Measurements from ENCODE around the gene HERC3. TPM values are rescaled to one million over a fixed set of nuclear protein-coding genes. Genes with fewer than 3 reads are reported as not detected.

Gene HERC3
- total and polyA plus RNA-seq, 2 experiments from 2014 or later, result 2.2 to 2.4 TPM

DNA sequence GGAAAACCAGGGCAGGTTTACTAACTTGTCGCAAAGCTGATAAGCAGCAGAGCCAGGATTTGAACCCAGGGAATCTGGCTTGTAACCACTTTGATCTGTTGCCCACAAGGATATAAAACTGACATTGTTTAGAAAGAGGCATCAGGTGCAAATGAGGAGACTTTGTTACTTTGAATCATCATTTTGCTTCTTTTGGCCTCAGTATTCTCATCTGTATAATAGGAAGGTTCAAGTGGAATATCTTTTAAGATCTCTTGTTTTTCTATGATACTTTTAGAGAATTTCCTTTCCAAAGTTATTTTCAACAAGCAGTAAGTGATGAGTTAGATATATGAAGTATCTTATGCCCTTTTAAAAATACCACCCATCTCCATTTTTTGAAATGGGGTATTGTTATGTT lies 163.2 kb downstream of the HERC3 start (continued):
- TF ChIP-seq, protein P1, sequence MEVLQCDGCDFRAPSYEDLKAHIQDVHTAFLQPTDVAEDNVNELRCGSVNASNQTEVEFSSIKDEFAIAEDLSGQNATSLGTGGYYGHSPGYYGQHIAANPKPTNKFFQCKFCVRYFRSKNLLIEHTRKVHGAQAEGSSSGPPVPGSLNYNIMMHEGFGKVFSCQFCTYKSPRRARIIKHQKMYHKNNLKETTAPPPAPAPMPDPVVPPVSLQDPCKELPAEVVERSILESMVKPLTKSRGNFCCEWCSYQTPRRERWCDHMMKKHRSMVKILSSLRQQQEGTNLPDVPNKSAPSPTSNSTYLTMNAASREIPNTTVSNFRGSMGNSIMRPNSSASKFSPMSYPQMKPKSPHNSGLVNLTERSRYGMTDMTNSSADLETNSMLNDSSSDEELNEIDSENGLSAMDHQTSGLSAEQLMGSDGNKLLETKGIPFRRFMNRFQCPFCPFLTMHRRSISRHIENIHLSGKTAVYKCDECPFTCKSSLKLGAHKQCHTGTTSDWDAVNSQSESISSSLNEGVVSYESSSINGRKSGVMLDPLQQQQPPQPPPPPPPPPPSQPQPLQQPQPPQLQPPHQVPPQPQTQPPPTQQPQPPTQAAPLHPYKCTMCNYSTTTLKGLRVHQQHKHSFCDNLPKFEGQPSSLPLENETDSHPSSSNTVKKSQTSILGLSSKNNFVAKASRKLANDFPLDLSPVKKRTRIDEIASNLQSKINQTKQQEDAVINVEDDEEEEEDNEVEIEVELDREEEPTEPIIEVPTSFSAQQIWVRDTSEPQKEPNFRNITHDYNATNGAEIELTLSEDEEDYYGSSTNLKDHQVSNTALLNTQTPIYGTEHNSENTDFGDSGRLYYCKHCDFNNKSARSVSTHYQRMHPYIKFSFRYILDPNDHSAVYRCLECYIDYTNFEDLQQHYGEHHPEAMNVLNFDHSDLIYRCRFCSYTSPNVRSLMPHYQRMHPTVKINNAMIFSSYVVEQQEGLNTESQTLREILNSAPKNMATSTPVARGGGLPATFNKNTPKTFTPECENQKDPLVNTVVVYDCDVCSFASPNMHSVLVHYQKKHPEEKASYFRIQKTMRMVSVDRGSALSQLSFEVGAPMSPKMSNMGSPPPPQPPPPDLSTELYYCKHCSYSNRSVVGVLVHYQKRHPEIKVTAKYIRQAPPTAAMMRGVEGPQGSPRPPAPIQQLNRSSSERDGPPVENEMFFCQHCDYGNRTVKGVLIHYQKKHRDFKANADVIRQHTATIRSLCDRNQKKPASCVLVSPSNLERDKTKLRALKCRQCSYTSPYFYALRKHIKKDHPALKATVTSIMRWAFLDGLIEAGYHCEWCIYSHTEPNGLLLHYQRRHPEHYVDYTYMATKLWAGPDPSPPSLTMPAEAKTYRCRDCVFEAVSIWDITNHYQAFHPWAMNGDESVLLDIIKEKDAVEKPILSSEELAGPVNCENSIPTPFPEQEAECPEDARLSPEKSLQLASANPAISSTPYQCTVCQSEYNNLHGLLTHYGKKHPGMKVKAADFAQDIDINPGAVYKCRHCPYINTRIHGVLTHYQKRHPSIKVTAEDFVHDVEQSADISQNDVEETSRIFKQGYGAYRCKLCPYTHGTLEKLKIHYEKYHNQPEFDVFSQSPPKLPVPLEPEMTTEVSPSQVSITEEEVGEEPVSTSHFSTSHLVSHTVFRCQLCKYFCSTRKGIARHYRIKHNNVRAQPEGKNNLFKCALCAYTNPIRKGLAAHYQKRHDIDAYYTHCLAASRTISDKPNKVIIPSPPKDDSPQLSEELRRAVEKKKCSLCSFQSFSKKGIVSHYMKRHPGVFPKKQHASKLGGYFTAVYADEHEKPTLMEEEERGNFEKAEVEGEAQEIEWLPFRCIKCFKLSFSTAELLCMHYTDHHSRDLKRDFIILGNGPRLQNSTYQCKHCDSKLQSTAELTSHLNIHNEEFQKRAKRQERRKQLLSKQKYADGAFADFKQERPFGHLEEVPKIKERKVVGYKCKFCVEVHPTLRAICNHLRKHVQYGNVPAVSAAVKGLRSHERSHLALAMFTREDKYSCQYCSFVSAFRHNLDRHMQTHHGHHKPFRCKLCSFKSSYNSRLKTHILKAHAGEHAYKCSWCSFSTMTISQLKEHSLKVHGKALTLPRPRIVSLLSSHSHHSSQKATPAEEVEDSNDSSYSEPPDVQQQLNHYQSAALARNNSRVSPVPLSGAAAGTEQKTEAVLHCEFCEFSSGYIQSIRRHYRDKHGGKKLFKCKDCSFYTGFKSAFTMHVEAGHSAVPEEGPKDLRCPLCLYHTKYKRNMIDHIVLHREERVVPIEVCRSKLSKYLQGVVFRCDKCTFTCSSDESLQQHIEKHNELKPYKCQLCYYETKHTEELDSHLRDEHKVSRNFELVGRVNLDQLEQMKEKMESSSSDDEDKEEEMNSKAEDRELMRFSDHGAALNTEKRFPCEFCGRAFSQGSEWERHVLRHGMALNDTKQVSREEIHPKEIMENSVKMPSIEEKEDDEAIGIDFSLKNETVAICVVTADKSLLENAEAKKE (CRISPR knock-in tag; IDR thresholded peaks at IDR 0.05), result no peak
- TF ChIP-seq ZNF114 (CRISPR knock-in tag; IDR thresholded peaks at IDR 0.05) (no peak), ZNF331 (CRISPR knock-in tag; IDR thresholded peaks at IDR 0.05; ENCODE audit: low read depth) (no peak), JUNB (IDR thresholded peaks at IDR 0.05; ENCODE audit: unreplicated experiment) (no peak), CREB1 (CRISPR knock-in tag; IDR thresholded peaks at IDR 0.05; ENCODE audit: low read depth) (no peak), NANOG (IDR thresholded peaks at IDR 0.05; ENCODE audit: borderline replicate concordance) (no peak), POLR2AphosphoS5 (IDR thresholded peaks at IDR 0.05; ENCODE audit: low read depth) (no peak), EZH2phosphoT487 (IDR thresholded peaks at IDR 0.05; ENCODE audit: unreplicated experiment) (no peak), STAT1 (IDR thresholded peaks at IDR 0.05; ENCODE audit: unreplicated experiment) (no peak)
- TF ChIP-seq, protein P2, sequence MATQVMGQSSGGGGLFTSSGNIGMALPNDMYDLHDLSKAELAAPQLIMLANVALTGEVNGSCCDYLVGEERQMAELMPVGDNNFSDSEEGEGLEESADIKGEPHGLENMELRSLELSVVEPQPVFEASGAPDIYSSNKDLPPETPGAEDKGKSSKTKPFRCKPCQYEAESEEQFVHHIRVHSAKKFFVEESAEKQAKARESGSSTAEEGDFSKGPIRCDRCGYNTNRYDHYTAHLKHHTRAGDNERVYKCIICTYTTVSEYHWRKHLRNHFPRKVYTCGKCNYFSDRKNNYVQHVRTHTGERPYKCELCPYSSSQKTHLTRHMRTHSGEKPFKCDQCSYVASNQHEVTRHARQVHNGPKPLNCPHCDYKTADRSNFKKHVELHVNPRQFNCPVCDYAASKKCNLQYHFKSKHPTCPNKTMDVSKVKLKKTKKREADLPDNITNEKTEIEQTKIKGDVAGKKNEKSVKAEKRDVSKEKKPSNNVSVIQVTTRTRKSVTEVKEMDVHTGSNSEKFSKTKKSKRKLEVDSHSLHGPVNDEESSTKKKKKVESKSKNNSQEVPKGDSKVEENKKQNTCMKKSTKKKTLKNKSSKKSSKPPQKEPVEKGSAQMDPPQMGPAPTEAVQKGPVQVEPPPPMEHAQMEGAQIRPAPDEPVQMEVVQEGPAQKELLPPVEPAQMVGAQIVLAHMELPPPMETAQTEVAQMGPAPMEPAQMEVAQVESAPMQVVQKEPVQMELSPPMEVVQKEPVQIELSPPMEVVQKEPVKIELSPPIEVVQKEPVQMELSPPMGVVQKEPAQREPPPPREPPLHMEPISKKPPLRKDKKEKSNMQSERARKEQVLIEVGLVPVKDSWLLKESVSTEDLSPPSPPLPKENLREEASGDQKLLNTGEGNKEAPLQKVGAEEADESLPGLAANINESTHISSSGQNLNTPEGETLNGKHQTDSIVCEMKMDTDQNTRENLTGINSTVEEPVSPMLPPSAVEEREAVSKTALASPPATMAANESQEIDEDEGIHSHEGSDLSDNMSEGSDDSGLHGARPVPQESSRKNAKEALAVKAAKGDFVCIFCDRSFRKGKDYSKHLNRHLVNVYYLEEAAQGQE (IDR thresholded peaks at IDR 0.05; ENCODE audit: unreplicated experiment), result no peak
- TF ChIP-seq, protein P3, sequence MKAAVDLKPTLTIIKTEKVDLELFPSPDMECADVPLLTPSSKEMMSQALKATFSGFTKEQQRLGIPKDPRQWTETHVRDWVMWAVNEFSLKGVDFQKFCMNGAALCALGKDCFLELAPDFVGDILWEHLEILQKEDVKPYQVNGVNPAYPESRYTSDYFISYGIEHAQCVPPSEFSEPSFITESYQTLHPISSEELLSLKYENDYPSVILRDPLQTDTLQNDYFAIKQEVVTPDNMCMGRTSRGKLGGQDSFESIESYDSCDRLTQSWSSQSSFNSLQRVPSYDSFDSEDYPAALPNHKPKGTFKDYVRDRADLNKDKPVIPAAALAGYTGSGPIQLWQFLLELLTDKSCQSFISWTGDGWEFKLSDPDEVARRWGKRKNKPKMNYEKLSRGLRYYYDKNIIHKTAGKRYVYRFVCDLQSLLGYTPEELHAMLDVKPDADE (IDR thresholded peaks at IDR 0.05), result no peak
- TF ChIP-seq, protein P4, sequence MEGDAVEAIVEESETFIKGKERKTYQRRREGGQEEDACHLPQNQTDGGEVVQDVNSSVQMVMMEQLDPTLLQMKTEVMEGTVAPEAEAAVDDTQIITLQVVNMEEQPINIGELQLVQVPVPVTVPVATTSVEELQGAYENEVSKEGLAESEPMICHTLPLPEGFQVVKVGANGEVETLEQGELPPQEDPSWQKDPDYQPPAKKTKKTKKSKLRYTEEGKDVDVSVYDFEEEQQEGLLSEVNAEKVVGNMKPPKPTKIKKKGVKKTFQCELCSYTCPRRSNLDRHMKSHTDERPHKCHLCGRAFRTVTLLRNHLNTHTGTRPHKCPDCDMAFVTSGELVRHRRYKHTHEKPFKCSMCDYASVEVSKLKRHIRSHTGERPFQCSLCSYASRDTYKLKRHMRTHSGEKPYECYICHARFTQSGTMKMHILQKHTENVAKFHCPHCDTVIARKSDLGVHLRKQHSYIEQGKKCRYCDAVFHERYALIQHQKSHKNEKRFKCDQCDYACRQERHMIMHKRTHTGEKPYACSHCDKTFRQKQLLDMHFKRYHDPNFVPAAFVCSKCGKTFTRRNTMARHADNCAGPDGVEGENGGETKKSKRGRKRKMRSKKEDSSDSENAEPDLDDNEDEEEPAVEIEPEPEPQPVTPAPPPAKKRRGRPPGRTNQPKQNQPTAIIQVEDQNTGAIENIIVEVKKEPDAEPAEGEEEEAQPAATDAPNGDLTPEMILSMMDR (conservative IDR thresholded peaks at IDR 0.05; ENCODE audit: low read depth in 2 of 2), result no peak
